DMS53 treated with DMSO at 0.1 percent for 48 hours (cell line): Measurements from ENCODE around the gene MEGF11.

Source experiments
- DNase-seq: peaks from one replicate; lab custom pipeline; 2025; ENCODE audit not compliant: unreplicated experiment; lab: John Stamatoyannopoulos, UW

The MEGF11 gene

DNA sequence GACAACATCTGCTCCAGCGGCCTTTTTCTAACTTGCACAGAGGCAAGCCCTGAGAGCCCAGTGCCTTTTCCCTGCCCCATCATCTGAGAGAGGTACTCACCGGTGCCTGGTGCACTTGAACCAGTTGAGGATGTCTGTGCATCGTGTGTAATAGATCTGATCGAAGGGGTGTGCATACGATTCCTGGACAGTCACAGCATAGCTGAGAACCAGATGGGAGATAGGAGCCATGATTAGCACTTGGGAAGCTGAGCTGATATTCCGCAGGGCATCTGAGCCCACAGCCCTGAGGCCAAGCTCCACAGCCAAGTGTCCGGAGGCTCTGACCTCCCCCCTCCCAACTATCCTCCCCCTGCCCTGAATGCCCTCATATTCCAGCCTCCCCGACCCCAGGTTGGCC is 129.8 kb downstream of the MEGF11 start:
- DNase-seq, result no peak

- DNase-seq, result no peak
Observed at GRCh38 chr15:66120422-66120821, 133.1 kb downstream of the MEGF11 start.

- no peak for DNase-seq
Observed at GRCh38 chr15:66117841-66118240, 135.7 kb downstream of the MEGF11 start.

DNA sequence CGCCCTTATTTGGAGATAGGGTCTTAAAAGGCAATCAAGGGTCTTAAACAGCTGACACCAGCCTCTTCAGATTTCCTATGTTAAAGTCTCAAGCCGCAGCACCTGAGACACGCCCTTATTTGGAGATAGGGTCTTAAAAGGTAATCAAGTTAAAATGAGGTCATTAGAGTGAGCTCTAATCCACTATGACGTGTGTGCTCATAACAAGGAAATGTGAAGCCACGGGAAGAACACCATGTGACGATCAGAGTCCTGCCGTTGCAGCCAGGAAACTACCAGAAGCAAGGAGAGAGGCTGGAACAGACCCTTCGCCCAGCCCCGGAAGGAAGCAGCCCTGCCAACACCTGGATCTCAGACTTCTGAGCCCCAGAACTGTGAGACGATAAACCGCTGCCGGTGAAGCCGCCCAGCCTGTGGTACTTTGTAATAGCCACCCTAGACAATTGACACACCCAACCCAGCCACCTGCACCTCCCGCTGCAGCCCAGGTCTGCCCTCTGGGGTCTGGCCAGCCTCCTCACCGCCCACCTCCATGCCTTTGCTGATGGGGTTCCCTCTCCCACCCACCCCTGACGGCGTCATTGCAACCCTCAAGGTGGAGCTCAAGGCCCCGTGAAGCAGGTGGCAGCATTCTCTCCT is 137.9 kb downstream of the MEGF11 start:
- DNase-seq, result no peak

GRCh38 chr15:66114863-66115425 is 138.6 kb downstream of the MEGF11 start:
- no peak for DNase-seq

- DNase-seq, result no peak
Observed at GRCh38 chr15:66112388-66112787, 141.2 kb downstream of the MEGF11 start.

DNA sequence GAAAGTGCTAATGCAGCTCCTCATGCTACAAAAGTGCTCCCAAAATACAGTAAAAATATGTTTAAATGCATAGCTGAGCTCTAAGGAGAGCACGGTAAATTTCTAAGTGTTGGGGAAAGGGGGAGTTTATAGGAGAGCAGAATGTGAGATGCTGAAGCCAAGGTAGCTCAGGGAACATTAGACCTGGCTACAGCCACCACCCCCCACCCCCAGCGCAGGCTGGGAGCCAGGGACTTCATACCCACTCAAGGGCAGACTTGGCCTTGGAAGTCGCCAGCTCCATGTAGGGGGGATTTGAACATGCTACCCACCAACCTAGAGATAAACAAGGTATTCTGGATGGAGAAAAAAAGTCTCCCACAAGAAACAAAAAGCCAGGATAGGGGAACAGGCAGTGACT is 142.2 kb downstream of the MEGF11 start:
- DNase-seq, result no peak

DNA sequence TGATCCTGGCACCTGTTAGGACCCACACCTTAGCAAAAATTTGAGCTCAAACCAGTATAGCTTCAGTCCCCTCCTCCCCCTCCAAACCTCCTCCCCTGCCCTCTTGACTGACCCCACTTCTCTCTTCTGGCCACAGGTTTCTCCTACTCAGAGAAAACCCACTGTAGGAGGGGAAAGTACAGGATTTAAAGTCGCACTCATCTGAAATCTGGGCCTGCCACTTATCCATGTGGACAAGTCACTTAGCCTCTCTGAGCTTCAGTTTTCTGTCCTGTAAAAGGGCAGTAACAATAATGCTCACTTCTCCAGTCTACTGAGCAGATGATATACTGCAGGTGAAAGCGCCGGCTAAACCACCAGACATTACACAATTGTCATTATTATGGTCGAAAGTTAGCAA is 142.7 kb downstream of the MEGF11 start:
- DNase-seq, result no peak

DNA sequence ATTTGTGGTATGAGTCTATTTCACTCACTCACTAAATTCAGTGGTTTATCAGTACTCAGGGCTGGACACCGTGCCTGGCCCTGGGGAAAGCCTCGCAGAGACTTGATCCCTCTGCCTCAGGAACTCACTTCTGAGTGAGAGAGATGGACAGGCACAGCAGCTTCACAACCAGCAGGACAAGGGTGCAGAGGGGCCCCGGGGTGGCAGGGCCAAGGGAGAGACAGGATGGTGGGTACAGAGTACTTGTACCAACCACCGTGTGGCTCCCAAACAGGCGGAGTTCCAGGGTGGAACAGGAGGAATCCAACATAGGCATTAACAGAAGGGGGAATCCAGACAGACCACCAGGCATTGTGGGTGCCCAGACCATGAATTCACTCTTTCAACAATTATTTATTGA is 143.7 kb downstream of the MEGF11 start:
- DNase-seq, result no peak

GRCh38 chr15:66108483-66109265 is 144.9 kb downstream of the MEGF11 start:
- DNase-seq, result no peak

GRCh38 chr15:66107070-66107469 is 146.5 kb downstream of the MEGF11 start:
- no peak for DNase-seq

DNA sequence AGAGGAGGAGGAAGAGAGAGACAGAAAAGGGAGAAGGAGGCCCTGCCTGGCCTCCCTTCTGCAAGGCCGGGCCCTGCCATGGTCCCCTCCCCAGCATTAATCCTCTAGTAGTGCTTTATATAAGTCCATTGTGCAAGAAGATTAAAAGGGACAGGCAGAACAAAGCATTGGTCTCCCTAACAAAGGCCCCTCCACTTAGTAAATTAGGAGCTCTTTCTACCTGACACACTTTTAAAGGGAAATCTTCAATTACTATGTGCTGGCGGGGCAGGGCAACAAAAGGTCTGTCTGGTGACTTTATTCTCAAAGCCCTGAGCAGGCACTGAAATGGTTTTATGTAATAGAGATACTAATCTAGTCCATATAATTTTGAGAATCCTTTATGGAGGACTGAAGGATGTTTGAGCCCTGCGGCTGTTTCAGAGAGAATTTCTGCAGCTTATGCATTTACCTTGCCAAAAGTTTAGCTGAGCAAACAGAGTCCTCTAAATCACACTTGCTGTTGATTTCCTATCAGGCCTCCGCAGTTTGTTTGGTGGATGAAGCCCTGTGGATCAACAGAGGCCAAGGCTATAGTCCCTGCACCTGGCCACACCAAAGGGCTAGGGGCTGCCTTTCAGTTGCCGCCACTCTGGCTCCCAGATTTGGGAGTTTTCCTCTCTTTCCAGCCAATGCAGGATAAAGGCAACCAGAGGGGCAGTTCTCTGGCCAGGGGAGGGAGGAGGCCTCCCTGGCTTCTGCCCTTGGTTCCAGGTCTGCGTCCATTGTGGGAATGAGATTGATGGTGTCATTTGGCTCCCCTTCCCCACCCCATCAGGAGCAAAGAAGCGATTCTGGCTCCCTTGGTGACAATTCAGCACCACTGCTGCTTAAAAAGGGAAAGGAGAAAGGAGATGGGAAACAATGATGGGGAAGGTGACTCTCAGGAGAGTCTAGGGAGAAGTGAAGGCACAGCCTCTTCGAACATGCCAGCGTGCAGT is 148.0 kb downstream of the MEGF11 start:
- no peak for DNase-seq

DNA sequence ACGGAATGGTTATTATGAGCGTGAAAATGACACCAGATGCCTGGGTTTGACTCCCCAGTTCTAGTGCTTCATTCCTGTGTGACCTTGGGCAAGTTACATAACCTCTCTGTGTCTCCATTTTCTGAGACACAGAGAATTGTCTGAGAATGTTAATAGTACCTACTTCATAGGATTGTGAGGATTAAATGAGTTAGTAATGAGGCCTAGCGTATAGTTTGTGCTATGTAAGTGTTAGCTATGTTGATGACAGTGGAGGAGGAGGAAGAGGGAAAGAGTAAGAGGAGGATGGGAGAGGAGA is 150.3 kb downstream of the MEGF11 start:
- no peak for DNase-seq

GRCh38 chr15:66102563-66103292 is 150.8 kb downstream of the MEGF11 start:
- DNase-seq, result no peak

GRCh38 chr15:66101715-66102395 is 151.7 kb downstream of the MEGF11 start:
- no peak for DNase-seq

GRCh38 chr15:66100761-66101160 is 152.8 kb downstream of the MEGF11 start:
- no peak for DNase-seq

DNA sequence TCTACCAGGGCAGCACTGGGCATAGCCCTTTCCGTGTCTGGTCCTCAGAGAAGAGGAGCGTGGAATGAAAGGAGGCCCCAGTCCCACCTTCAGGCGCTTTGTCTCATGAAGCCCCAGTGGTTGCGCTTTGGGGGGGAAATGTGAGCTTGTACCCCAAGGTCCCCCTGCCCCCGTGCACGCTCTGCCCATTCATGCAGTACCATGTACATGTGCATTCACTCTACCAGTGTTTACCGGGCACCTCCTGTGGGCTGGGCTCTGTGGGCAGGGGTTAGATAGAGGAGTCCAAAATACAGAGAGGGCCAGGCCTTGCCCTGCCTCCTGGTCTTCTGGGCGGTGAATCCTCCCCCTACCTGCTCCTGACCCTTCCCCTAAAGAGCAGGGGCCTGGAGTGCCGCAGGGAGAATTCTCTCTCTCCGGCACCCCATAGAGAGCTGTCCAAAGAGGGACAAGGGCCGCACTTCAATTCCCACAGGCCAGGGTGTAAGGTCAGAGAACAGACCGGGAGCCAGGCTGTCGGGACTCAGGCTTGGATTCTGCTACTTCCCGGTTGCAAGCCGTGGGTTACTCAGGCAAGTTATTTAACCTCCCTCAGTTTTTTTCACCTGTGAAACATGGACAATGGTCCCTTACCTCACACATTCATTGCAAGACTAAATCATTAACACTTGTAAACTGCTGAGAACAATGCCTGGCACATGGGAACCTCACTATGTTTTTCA is 153.4 kb downstream of the MEGF11 start:
- DNase-seq, result no peak

- no peak for DNase-seq
Observed at GRCh38 chr15:66098022-66098363, 155.6 kb downstream of the MEGF11 start.

DNA sequence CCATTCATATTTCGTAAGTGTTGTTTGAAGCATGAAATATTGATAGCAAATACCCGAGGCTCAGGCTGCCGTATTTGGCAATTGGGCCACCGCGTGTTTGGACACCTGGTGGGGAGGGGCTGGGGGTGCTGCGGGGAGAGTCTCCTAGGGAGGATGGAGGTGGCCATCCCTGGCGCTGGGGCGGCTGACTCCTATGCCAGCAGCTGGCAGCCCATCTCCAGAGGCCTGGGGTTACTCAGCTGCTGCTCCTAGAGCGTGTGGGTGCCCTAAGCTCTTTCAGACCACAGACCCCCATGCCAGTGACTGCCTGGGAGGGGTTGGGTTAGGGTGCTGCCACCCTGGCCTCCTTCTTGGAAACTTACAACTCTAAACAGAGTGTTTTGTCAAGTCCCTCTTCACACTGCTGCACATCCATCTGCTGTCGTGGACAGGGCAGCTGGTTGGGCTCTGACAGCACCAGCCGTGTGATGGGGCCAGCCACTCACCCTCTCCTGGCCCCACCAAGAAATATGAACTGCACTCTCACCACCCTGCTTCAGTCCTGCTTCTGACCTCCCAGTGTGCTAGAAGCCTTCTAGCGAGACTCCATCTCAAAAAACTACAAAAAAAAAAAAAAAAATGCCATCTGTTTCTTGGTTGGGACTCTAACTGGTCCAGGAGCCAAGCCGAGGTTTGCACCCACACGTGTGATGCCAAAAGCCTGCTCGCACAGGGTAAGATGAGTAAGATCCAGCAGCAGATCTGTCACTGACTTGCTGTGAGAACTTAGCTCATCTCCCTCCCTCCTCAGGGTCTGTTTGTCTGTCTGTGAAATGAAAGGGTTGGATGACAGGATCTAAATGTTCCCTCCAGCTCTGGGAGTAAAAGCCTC is 156.2 kb downstream of the MEGF11 start:
- no peak for DNase-seq
